H1 (cell line): ENCODE data around the gene HES7. TPM values are rescaled to one million over a fixed set of nuclear protein-coding genes. Genes with fewer than 3 reads are reported as not detected.

ENCODE experiments used
- CTCF ChIA-PET: fragments of 300-600 bp; sonication (Branson Sonifier 250); formaldehyde crosslinking; loops from one replicate; lab custom pipeline; 2021; ENCODE audit not compliant: partially characterized antibody; lab: Charles Lee
- POLR2A ChIA-PET: fragments of 300-600 bp; sonication (Branson Sonifier 250); formaldehyde crosslinking; loops from one replicate; lab custom pipeline; 2021; ENCODE audit warnings: inconsistent platforms; ENCODE audit not compliant: partially characterized antibody; lab: Charles Lee
- DNase-seq, 2 experiments: peaks; one replicate each; pipeline versions ENCODE4 v3.0.0 to v3.0.0-alpha.2; 2010 to 2022; ENCODE audit warnings: low spot score in 2 of 2, low read depth in 1 of 2, mixed read lengths in 1 of 2
- FAIRE-seq: peaks from 2 replicates; lab custom pipeline; 2011; peaks lifted over from hg19 to GRCh38; lab: Jason Lieb, UNC
- H2AFZ ChIP-seq: 2 replicates; pipeline ENCODE4 v1.8.1; 2012; ENCODE audit warnings: low read length, inconsistent platforms
- H2AK5ac ChIP-seq: 2 replicates; pipeline ENCODE4 v1.6.1; 2013; ENCODE audit warnings: low read depth, low read length
- H2BK120ac ChIP-seq: replicated peaks from 2 replicates; pipeline ENCODE3; 2013; ENCODE audit warnings: low read depth, low read length, inconsistent platforms
- H2BK12ac ChIP-seq: 2 replicates; pipeline ENCODE4 v1.6.1; 2013; ENCODE audit warnings: low read depth, low read length
- H2BK15ac ChIP-seq: 2 replicates; pipeline ENCODE4 v1.6.1; 2013; ENCODE audit warnings: low read length
- H2BK20ac ChIP-seq: 2 replicates; pipeline ENCODE4 v1.6.1; 2013; ENCODE audit warnings: low read length
- H2BK5ac ChIP-seq: 2 replicates; pipeline ENCODE4 v1.6.1; 2013; ENCODE audit warnings: low read depth, low read length
- H3K14ac ChIP-seq: 2 replicates; pipeline ENCODE4 v1.6.1; 2013; ENCODE audit warnings: inconsistent platforms; ENCODE audit not compliant: insufficient read length
- H3K18ac ChIP-seq: 2 replicates; pipeline ENCODE4 v1.6.1; 2013; ENCODE audit warnings: low read length; ENCODE audit errors: extremely low read depth
- H3K23ac ChIP-seq: 2 replicates; pipeline ENCODE4 v1.6.1; 2013; ENCODE audit warnings: inconsistent platforms; ENCODE audit not compliant: insufficient read length
- H3K23me2 ChIP-seq: 2 replicates; pipeline ENCODE4 v1.6.1; 2013; ENCODE audit warnings: low read depth, low read length
- H3K27ac ChIP-seq: 2 replicates; pipeline ENCODE4 v1.6.1; 2011; ENCODE audit warnings: low read depth, low read length, inconsistent platforms
- H3K27me3 ChIP-seq, 4 experiments: replicated peaks in 1 of 4; 1 replicate in 1 of 4; 2 replicates in 3 of 4; pipeline versions ENCODE4 v1.6.1 to v1.8.1; 2011 to 2013; ENCODE audit warnings: low read length in 3 of 4, mild to moderate bottlenecking in 3 of 4, inconsistent platforms in 2 of 4, mixed read lengths in 2 of 4, moderate library complexity in 1 of 4; ENCODE audit not compliant: control insufficient read depth in 3 of 4, insufficient read depth in 3 of 4; ENCODE audit errors: extremely low read depth in 1 of 4
- H3K36me3 ChIP-seq, 4 experiments: 2 replicates each; pipeline versions ENCODE4 v1.6.1 to v1.8.1; 2011 to 2013; ENCODE audit warnings: mild to moderate bottlenecking in 4 of 4, low read length in 3 of 4, moderate library complexity in 2 of 4, control low read depth in 1 of 4, inconsistent platforms in 1 of 4; ENCODE audit not compliant: insufficient read depth in 4 of 4, control insufficient read depth in 2 of 4
- H3K4ac ChIP-seq: replicated peaks from 2 replicates; pipeline ENCODE3; 2013; ENCODE audit warnings: low read length, low read depth, mixed read lengths, inconsistent platforms; ENCODE audit not compliant: insufficient read length
- H3K4me1 ChIP-seq, 4 experiments: replicated peaks in 1 of 4; 1 replicate in 1 of 4; 2 replicates in 3 of 4; pipeline versions ENCODE4 v1.6.1 to v1.8.1; 2011 to 2013; ENCODE audit warnings: low read length in 3 of 4, inconsistent platforms in 2 of 4, mixed read lengths in 1 of 4; ENCODE audit not compliant: insufficient read depth in 4 of 4, control insufficient read depth in 3 of 4
- H3K4me2 ChIP-seq, 2 experiments: 2 replicates each; pipeline versions ENCODE4 v1.6.1 to v1.8.1; 2011 to 2013; ENCODE audit warnings: low read depth in 2 of 2, low read length in 2 of 2, control low read depth in 1 of 2, inconsistent platforms in 1 of 2, mild to moderate bottlenecking in 1 of 2; ENCODE audit not compliant: insufficient read depth in 1 of 2
- H3K4me3 ChIP-seq, 4 experiments: fragments of 200-600, 300-600 bp in 1 of 4; sonication (generic), shearing (Covaris generic), sonication (Bioruptor Twin) in 1 of 4; 2 replicates each; pipeline versions ENCODE4 v1.5.1 to v1.8.1; 2011 to 2016; ENCODE audit warnings: low read length in 4 of 4, low read depth in 3 of 4, control low read depth in 2 of 4, inconsistent platforms in 2 of 4, mild to moderate bottlenecking in 2 of 4, mixed read lengths in 1 of 4, moderate library complexity in 1 of 4; ENCODE audit not compliant: insufficient read depth in 2 of 4; ENCODE audit errors: extremely low read depth in 1 of 4
- H3K56ac ChIP-seq: replicated peaks from 2 replicates; pipeline ENCODE3; 2013; ENCODE audit warnings: low read depth, mild to moderate bottlenecking, mixed read lengths, low read length, inconsistent platforms; ENCODE audit not compliant: insufficient read length
- H3K79me1 ChIP-seq: 2 replicates; pipeline ENCODE4 v1.6.1; 2013; ENCODE audit warnings: low read depth, low read length, control low read depth
- H3K79me2 ChIP-seq, 2 experiments: 2 replicates each; pipeline versions ENCODE4 v1.6.1 to v1.8.1; 2012 to 2013; ENCODE audit warnings: low read length in 2 of 2, mild to moderate bottlenecking in 2 of 2, inconsistent platforms in 1 of 2; ENCODE audit not compliant: insufficient read depth in 2 of 2, control insufficient read depth in 1 of 2
- H3K9ac ChIP-seq, 4 experiments: replicated peaks in 1 of 4; 1 replicate in 1 of 4; 2 replicates in 3 of 4; pipeline versions ENCODE4 v1.6.1 to v1.8.1; 2011 to 2013; ENCODE audit warnings: low read depth in 3 of 4, low read length in 3 of 4, control low read depth in 2 of 4, mild to moderate bottlenecking in 2 of 4, moderate library complexity in 2 of 4, inconsistent platforms in 1 of 4; ENCODE audit errors: extremely low read depth in 1 of 4
- H3K9me3 ChIP-seq, 2 experiments: 2 replicates each; pipeline versions ENCODE4 v1.6.1 to v1.8.1; 2012 to 2013; ENCODE audit warnings: mild to moderate bottlenecking in 2 of 2, moderate library complexity in 2 of 2, control low read depth in 1 of 2, inconsistent platforms in 1 of 2, low read depth in 1 of 2, low read length in 1 of 2, mixed read lengths in 1 of 2; ENCODE audit not compliant: insufficient read depth in 2 of 2
- H4K20me1 ChIP-seq, 2 experiments: replicated peaks in 1 of 2; 2 replicates each; pipeline versions ENCODE3 to v1.8.1; 2011 to 2013; ENCODE audit warnings: inconsistent platforms in 2 of 2, low read length in 2 of 2, mild to moderate bottlenecking in 1 of 2; ENCODE audit not compliant: insufficient read depth in 2 of 2, control insufficient read depth in 1 of 2
- H4K5ac ChIP-seq: 2 replicates; pipeline ENCODE4 v1.6.1; 2013; ENCODE audit warnings: low read length, low read depth, mixed read lengths, inconsistent platforms; ENCODE audit not compliant: insufficient read length
- H4K8ac ChIP-seq: 2 replicates; pipeline ENCODE4 v1.8.0; 2013; ENCODE audit warnings: mild to moderate bottlenecking, moderate library complexity, low read length, inconsistent platforms; ENCODE audit not compliant: insufficient read depth; ENCODE audit errors: extremely low read depth
- H4K91ac ChIP-seq: replicated peaks from 2 replicates; pipeline ENCODE3; 2013; ENCODE audit warnings: low read length, mixed read lengths, inconsistent platforms; ENCODE audit not compliant: insufficient read length
- EZH2 ChIP-seq: fragments of 200-600 bp; sonication (generic); IDR thresholded peaks from 2 replicates; pipeline ENCODE4 v1.7.1; 2012; ENCODE audit warnings: low read depth, mild to moderate bottlenecking, moderate library complexity, low read length, inconsistent platforms; ENCODE audit not compliant: severe bottlenecking
- SUZ12 ChIP-seq: fragments of 200-600 bp; sonication (generic); IDR thresholded peaks from 2 replicates; pipeline ENCODE4 v1.6.1; 2012; ENCODE audit warnings: mild to moderate bottlenecking, inconsistent platforms, low read length, moderate library complexity, mixed read lengths
- TCF12 ChIP-seq: IDR thresholded peaks from 2 replicates; pipeline ENCODE4 v1.6.1; 2011; ENCODE audit warnings: low read depth, mild to moderate bottlenecking, low read length
- WGBS, 2 experiments: shearing (Covaris generic) in 1 of 2; methylation state at CpG; one replicate each; pipeline versions ENCODE4 v1.1.6 to v1.1.7; 2013 to 2015; ENCODE audit warnings: low lambda C conversion rate in 2 of 2, mixed read lengths in 2 of 2, inconsistent platforms in 1 of 2, low coverage in 1 of 2, missing lambda C conversion rate in 1 of 2; ENCODE audit not compliant: insufficient replicate concordance in 2 of 2, insufficient coverage in 1 of 2, insufficient read length in 1 of 2; ENCODE audit errors: extremely low coverage in 1 of 2, missing lambda C conversion rate in 1 of 2; 5-methylcytosine and 5-hydroxymethylcytosine counted together
- polyA plus RNA-seq, 7 experiments: library from polyadenylated mRNA; depleted of rRNA in 3 of 7; stranded (reverse) in 5 of 7; unstranded in 2 of 7; fragments of >200 nt in 5 of 7; fragments of 200-250 nt in 2 of 7; gene quantifications; 1 replicate in 5 of 7; 2 replicates in 1 of 7; 4 replicates in 1 of 7; pipeline versions ENCODE4 v1.2.1 to v1.2.3, GENCODE V29; 2011 to 2013; ENCODE audit warnings: missing spikeins in 2 of 7, mixed read lengths in 2 of 7
- total RNA-seq: library from RNA; stranded (reverse); fragmentation: NEBNext Ultra II Directional; extraction: Animal tissue kit (Norgen Biotek cat#: 25700); gene quantifications from 2 replicates; pipeline ENCODE4 v1.2.1, GENCODE V29; 2021
- TF ChIP-seq, protein P1 (sequence below): IDR thresholded peaks from 2 replicates; pipeline ENCODE4 v1.6.1; 2012; ENCODE audit warnings: inconsistent platforms

The HES7 gene
- total and polyA plus RNA-seq, 2 of the 8 experiments (the other 6 are each of a cell fraction or from before 2014, with no cell fraction given): 0.20 to 0.32 TPM

DNA sequence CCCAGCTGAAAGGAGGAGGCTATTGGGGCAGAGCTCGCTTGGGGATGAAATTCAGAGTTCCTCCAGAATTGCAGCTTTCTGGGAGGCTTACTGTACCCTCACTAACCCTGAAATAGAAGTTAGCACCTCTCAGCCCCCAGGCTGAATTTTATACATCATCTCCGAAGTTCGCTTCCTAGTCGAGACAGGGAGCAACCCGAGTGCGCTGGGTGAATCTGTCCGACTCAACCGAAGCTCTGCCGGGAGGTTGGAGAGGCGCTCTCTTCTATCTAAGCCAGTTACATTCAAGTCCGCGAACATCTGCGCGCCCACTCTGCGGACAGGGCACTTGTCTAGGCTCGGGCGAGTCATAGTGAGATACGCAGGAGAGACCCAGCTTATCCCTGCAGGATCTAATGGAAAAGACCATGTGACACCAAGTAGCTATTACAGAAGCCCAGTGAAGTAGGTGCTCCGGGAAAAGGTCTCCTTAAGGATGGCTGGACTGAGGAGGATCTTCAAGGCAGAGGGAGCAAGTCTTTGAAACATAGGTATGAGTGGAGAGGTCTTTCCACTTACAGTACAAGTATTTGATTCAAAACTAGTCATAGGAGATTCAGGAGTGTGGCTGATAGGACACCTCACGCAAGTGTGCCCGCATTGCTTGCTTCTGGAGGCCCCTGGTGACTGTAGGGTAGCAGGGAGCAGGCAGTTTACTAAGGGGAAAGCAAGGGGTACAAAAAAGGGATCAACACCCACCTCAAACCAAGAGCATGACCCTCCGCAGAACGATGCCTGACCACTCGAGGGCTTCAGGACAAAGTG is 646 bp upstream of the HES7 start:
- H3K27me3 ChIP-seq: peaks cover 30 to 54% (median 51%) of the 10 kb centered on the region in 4 experiments
- no peaks in the 10 kb centered on the region for H3K9me3 ChIP-seq
- no peaks in the 10 kb centered on the region for H3K79me2 ChIP-seq
- H3K4me1 ChIP-seq: peaks cover 0 to 24% (median 13%) of the 10 kb centered on the region in 4 experiments; a peak in 6 of 7 replicates
- 0 out of 2 replicates have a peak, but pooled peaks have one; percentile 1 for TF ChIP-seq TCF12
- TF ChIP-seq SUZ12: peak; percentile 30; the same call in 1 of the 2 replicates
- TF ChIP-seq EZH2: peak; percentile 54
- TF ChIP-seq, protein P1, sequence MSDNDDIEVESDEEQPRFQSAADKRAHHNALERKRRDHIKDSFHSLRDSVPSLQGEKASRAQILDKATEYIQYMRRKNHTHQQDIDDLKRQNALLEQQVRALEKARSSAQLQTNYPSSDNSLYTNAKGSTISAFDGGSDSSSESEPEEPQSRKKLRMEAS: no peak
- TF ChIP-seq, all 59 proteins: peak for 3
- Histone ChIP-seq H2BK12ac (no peak overlapping the region), H2AFZ (no peak overlapping the region), H3K18ac (no peak overlapping the region), H4K20me1 (peaks cover 3 to 5% of the 10 kb centered on the region in 2 experiments), H2BK15ac (no peak overlapping the region), H2BK20ac (no peak overlapping the region), H2AK5ac (no peak overlapping the region), H3K14ac (no peak overlapping the region), H3K23ac (no peak overlapping the region), H3K36me3 (no peaks in the 10 kb centered on the region), H3K23me2 (peaks cover 41% of the 10 kb centered on the region), H4K5ac (no peak overlapping the region), H3K4ac (no peak overlapping the region), H2BK5ac (no peak overlapping the region), H3K4me2 (peak overlapping the region; percentile 88 to 93), H3K56ac (no peak overlapping the region), H3K79me1 (no peaks in the 10 kb centered on the region), H2BK120ac (no peak overlapping the region), H4K8ac (no peak overlapping the region; the same call in 1 of the 2 replicates), H4K91ac (no peak overlapping the region), H3K9ac (no peak overlapping the region), H3K27ac (no peak overlapping the region), H3K4me3 (peak overlapping the region; percentile 54 to 89 (median 82))
- DNase-seq: peak in 1 of 2 experiments; percentile 55
- WGBS, 2 experiments: 7% methylated on average over 24 of the region's 24 CpGs; no CpG with 5 or more reads in 1 of the 2 experiments
- ChIA-PET POLR2A (interaction anchor here (1.1 to 7.6 kb wide), 6 partner anchors 9 to 103 kb away, joined by 3 to 49 read pairs (median 14); no protein-coding TSS in a partner anchor), CTCF (interaction anchor here (0.8 to 2.3 kb wide), 10 partner anchors 9 to 109 kb away, joined by 3 to 10 read pairs (median 4); no protein-coding TSS in a partner anchor)
- FAIRE-seq: no peak
